ENCODE results near the gene ELFN1. TPM values are rescaled to one million over a fixed set of nuclear protein-coding genes. Genes with fewer than 3 reads are reported as not detected.

Gene ELFN1
- total RNA-seq, 1 donor from 2014 or later = 19.7 TPM

DNA sequence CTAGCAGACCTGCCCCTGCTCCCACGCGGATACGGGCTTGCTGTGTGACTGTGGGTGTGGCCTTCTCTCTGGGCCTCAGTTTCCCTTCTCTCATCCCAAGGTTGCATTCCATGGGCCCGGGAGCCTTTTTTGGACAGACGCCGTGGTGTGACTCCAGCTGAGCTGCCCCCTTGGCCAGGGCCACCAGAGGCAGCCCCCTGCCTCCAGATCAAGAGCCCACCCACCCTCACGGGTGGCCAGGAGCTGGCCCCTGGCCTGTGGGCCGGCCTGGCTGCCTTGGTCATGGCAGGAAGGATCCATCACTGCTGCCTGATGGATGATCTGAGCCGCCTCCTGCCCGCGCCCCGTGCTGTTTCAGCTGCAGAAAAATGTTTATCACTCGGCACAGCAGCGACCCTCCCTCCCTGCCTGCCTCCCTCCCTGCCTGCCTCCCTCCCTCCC, 27.8 kb upstream of the ELFN1 start:
- no peak overlapping the region for H3K27ac Mint-ChIP-seq (ENCODE audit: unreplicated experiment)
- no peaks in the 10 kb centered on the region for H3K4me1 Mint-ChIP-seq (ENCODE audit: low read depth, unreplicated experiment)
- H3K9me3 Mint-ChIP-seq (ENCODE audit: unreplicated experiment) = peaks cover under 1% of the 10 kb centered on the region
- DNase-seq (ENCODE audit: low read depth) = no peak
- peaks cover 22% of the 10 kb centered on the region for H3K27me3 Mint-ChIP-seq (ENCODE audit: low read depth, unreplicated experiment)
- H3K4me3 ChIP-seq (ENCODE audit: insufficient read depth, low read depth, low read length) = no peak overlapping the region
- no peak overlapping the region for H3K4me2 ChIP-seq (ENCODE audit: low read length)
- no peaks in the 10 kb centered on the region for H3K79me2 ChIP-seq (ENCODE audit: insufficient read depth, low read length)
- no peak overlapping the region for H3K27ac ChIP-seq (ENCODE audit: low read depth, low read length)
- peaks cover 13% of the 10 kb centered on the region for H3K27me3 ChIP-seq (ENCODE audit: insufficient read depth, low read length)
- TF ChIP-seq, protein P1, sequence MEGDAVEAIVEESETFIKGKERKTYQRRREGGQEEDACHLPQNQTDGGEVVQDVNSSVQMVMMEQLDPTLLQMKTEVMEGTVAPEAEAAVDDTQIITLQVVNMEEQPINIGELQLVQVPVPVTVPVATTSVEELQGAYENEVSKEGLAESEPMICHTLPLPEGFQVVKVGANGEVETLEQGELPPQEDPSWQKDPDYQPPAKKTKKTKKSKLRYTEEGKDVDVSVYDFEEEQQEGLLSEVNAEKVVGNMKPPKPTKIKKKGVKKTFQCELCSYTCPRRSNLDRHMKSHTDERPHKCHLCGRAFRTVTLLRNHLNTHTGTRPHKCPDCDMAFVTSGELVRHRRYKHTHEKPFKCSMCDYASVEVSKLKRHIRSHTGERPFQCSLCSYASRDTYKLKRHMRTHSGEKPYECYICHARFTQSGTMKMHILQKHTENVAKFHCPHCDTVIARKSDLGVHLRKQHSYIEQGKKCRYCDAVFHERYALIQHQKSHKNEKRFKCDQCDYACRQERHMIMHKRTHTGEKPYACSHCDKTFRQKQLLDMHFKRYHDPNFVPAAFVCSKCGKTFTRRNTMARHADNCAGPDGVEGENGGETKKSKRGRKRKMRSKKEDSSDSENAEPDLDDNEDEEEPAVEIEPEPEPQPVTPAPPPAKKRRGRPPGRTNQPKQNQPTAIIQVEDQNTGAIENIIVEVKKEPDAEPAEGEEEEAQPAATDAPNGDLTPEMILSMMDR (IDR thresholded peaks at IDR 0.05; ENCODE audit: insufficient read depth, low read depth, low read length) = no peak
- no peak for TF ChIP-seq EZH2 (IDR thresholded peaks at IDR 0.05; ENCODE audit: insufficient read depth, low read length)
- H3K4me1 ChIP-seq (ENCODE audit: insufficient read depth, low read length) = no peaks in the 10 kb centered on the region
- H4K20me1 ChIP-seq (ENCODE audit: insufficient read depth, low read length) = no peaks in the 10 kb centered on the region
- FAIRE-seq = no peak
- H3K36me3 ChIP-seq (ENCODE audit: insufficient read depth, low read length) = no peaks in the 10 kb centered on the region
- H3K4me3 Mint-ChIP-seq (ENCODE audit: unreplicated experiment) = no peak overlapping the region
- peaks cover under 1% of the 10 kb centered on the region for H3K9me3 ChIP-seq (ENCODE audit: insufficient read depth, low read depth, low read length)
- no peak overlapping the region for H2AFZ ChIP-seq (ENCODE audit: low read depth, low read length)
- no peaks in the 10 kb centered on the region for H3K36me3 Mint-ChIP-seq (ENCODE audit: low read depth, unreplicated experiment)
- H3K9ac ChIP-seq (ENCODE audit: low read length) = no peak overlapping the region

DNA sequence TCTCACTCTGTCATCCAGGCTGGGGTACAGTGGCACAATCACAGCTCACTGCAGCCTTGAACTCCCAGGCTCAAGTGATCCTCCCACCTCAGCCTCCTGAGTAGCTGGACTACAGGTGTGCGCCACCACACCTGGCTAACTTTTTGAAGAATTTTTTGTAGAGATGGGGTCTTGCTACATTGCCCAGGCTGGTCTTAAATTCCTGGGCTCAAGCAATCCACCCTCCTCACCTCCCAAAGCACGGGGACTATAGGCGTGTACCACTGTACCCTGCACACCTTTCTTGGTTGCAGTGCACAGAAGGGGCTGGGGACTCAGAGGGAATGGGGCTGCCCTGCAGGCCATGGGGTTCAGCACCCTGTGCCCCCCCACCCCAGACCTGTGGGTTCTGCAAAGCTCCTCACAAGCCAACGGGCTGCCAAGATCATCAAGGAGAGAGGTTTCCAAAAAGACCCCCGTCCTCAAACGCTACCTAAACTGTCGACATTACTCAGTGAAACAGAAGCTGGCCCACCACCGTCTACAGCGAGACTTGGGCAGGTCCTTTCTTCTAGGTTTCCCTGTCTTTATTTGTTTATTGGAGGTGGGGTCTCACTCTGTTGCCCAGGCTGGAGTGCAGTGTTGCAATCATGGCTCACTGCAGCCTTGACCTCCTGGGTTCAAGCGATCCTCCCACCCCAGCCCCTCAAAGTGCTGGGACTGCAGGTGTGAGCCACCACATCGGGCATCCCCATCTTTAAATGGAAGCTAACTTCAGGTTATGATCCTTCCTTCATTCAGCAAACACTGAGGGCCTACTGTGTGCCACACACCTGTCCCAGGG, 26.6 kb upstream of the ELFN1 start:
- no peaks in the 10 kb centered on the region for H4K20me1 ChIP-seq (ENCODE audit: insufficient read depth, low read length)
- no peak overlapping the region for H3K4me3 ChIP-seq (ENCODE audit: insufficient read depth, low read depth, low read length)
- H3K36me3 ChIP-seq (ENCODE audit: insufficient read depth, low read length) = no peaks in the 10 kb centered on the region
- H3K27ac ChIP-seq (ENCODE audit: low read depth, low read length) = no peak overlapping the region
- H3K9me3 Mint-ChIP-seq (ENCODE audit: unreplicated experiment) = no peaks in the 10 kb centered on the region
- peaks cover 28% of the 10 kb centered on the region for H3K27me3 Mint-ChIP-seq (ENCODE audit: low read depth, unreplicated experiment)
- no peak overlapping the region for H3K4me3 Mint-ChIP-seq (ENCODE audit: unreplicated experiment)
- H3K4me2 ChIP-seq (ENCODE audit: low read length) = no peak overlapping the region
- no peak overlapping the region for H3K9ac ChIP-seq (ENCODE audit: low read length)
- no peaks in the 10 kb centered on the region for H3K9me3 ChIP-seq (ENCODE audit: insufficient read depth, low read depth, low read length)
- no peaks in the 10 kb centered on the region for H3K36me3 Mint-ChIP-seq (ENCODE audit: low read depth, unreplicated experiment)
- H3K27me3 ChIP-seq (ENCODE audit: insufficient read depth, low read length) = peaks cover 12% of the 10 kb centered on the region
- no peaks in the 10 kb centered on the region for H3K4me1 Mint-ChIP-seq (ENCODE audit: low read depth, unreplicated experiment)
- H3K4me1 ChIP-seq (ENCODE audit: insufficient read depth, low read length) = peaks cover 5% of the 10 kb centered on the region
- no peak overlapping the region for H2AFZ ChIP-seq (ENCODE audit: low read depth, low read length)
- TF ChIP-seq, protein P1 (IDR thresholded peaks at IDR 0.05; ENCODE audit: insufficient read depth, low read depth, low read length) = no peak
- no peak for TF ChIP-seq EZH2 (IDR thresholded peaks at IDR 0.05; ENCODE audit: insufficient read depth, low read length)
- FAIRE-seq (no peak), DNase-seq (ENCODE audit: low read depth) (no peak)
- H3K79me2 ChIP-seq (ENCODE audit: insufficient read depth, low read length) = no peaks in the 10 kb centered on the region
- no peak overlapping the region for H3K27ac Mint-ChIP-seq (ENCODE audit: unreplicated experiment)

All from astrocyte (in vitro differentiated cells and primary cell).